Thoracic aorta (tissue), 2 donors: ENCODE results near the gene UBASH3B. TPM values are rescaled to one million over a fixed set of nuclear protein-coding genes. Genes with fewer than 3 reads are reported as not detected.

Experiments
- ATAC-seq: fragments of 150-250 bp; one replicate; pipeline ENCODE4 v1.8.0; 2017; ENCODE audit warnings: low read depth; ENCODE audit not compliant: insufficient number of reproducible peaks, low FRiP score
- DNase-seq: peaks from one replicate; pipeline ENCODE4 v3.0.0-alpha.2; 2020; ENCODE audit warnings: low spot score
- H3K27ac ChIP-seq, 2 donors: fragments of 200-600 bp; sonication (generic); 1 replicate in 1 of 2; 2 replicates in 1 of 2; pipeline ENCODE4 v1.5.1; 2016; ENCODE audit warnings: mild to moderate bottlenecking in 2 of 2, moderate library complexity in 2 of 2
- H3K27me3 ChIP-seq: fragments of 200-600 bp; sonication (generic); replicated peaks from 2 replicates; pipeline ENCODE4 v1.6.0; 2016; ENCODE audit warnings: mild to moderate bottlenecking; ENCODE audit not compliant: insufficient read depth
- H3K36me3 ChIP-seq: fragments of 200-600 bp; sonication (generic); one replicate; pipeline ENCODE4 v1.5.1; 2016
- H3K4me1 ChIP-seq, 2 donors: fragments of 200-600 bp; sonication (generic); 1 replicate in 1 of 2; 2 replicates in 1 of 2; pipeline versions ENCODE4 v1.5.1 to v1.6.0; 2016; ENCODE audit warnings: low read depth in 2 of 2, mild to moderate bottlenecking in 1 of 2; ENCODE audit not compliant: control insufficient read depth in 1 of 2
- H3K4me3 ChIP-seq: fragments of 200-600 bp; sonication (generic); 2 replicates; pipeline ENCODE4 v1.5.1; 2016; ENCODE audit warnings: mild to moderate bottlenecking
- H3K9me3 ChIP-seq: fragments of 200-600 bp; sonication (generic); 2 replicates; pipeline ENCODE4 v1.5.1; 2016
- CTCF ChIP-seq: fragments of 200-600 bp; sonication (generic); IDR thresholded peaks from one replicate; pipeline ENCODE4 v1.5.1; 2019; ENCODE audit warnings: antibody characterized with exemption
- total RNA-seq, 2 donors: library from RNA; depleted of rRNA; stranded (reverse); fragments of >200 nt; gene quantifications; one replicate each; pipeline versions ENCODE4 v1.1.0 to v1.2.3, GENCODE V29; 2016

The UBASH3B gene
- total RNA-seq, 2 donors from 2014 or later: 6.1 to 12.3 TPM

GRCh38 chr11:122664188-122664587 lies 8.7 kb downstream of the UBASH3B start:
- Histone ChIP-seq H3K27ac (no peak overlapping the region), H3K4me3 (no peak overlapping the region), H3K4me1 (no peaks in the 10 kb centered on the region), H3K9me3 (no peaks in the 10 kb centered on the region), H3K36me3 (no peaks in the 10 kb centered on the region), H3K27me3 (no peaks in the 10 kb centered on the region)
- ATAC-seq (no peak), DNase-seq (no peak)
- no peak for TF ChIP-seq CTCF

- H3K36me3 ChIP-seq: no peaks in the 10 kb centered on the region
- no peaks in the 10 kb centered on the region for H3K9me3 ChIP-seq
- H3K4me1 ChIP-seq: no peaks in the 10 kb centered on the region
- TF ChIP-seq CTCF: no peak
- DNase-seq (no peak), ATAC-seq (no peak)
- H3K27me3 ChIP-seq: no peaks in the 10 kb centered on the region
- no peak overlapping the region for H3K4me3 ChIP-seq
- no peak overlapping the region for H3K27ac ChIP-seq
These were observed 10.3 kb downstream of the UBASH3B start for GRCh38 chr11:122665861-122666260.

- no peak overlapping the region for H3K4me3 ChIP-seq
- H3K4me1 ChIP-seq: no peaks in the 10 kb centered on the region
- no peak for ATAC-seq
- no peaks in the 10 kb centered on the region for H3K9me3 ChIP-seq
- TF ChIP-seq CTCF: no peak
- DNase-seq: no peak
- no peak overlapping the region for H3K27ac ChIP-seq
- no peaks in the 10 kb centered on the region for H3K36me3 ChIP-seq
- H3K27me3 ChIP-seq: no peaks in the 10 kb centered on the region
These were observed 11.2 kb downstream of the UBASH3B start for GRCh38 chr11:122666743-122667142.

- Histone ChIP-seq H3K4me1 (no peaks in the 10 kb centered on the region), H3K4me3 (no peak overlapping the region), H3K36me3 (no peaks in the 10 kb centered on the region), H3K27me3 (no peaks in the 10 kb centered on the region), H3K9me3 (no peaks in the 10 kb centered on the region), H3K27ac (no peak overlapping the region)
- ATAC-seq: no peak
- no peak for TF ChIP-seq CTCF
- no peak for DNase-seq
These were observed 13.1 kb downstream of the UBASH3B start for GRCh38 chr11:122668562-122669090.

- DNase-seq: no peak
- Histone ChIP-seq H3K4me3 (no peak overlapping the region), H3K27me3 (no peaks in the 10 kb centered on the region), H3K4me1 (no peaks in the 10 kb centered on the region), H3K9me3 (no peaks in the 10 kb centered on the region), H3K36me3 (no peaks in the 10 kb centered on the region), H3K27ac (no peak overlapping the region)
- TF ChIP-seq CTCF: no peak
- ATAC-seq: no peak
These were observed 14.6 kb downstream of the UBASH3B start for GRCh38 chr11:122670131-122670530.
